NCI-H2029 treated with DMSO at 0.1 percent for 48 hours (cell line): Measurements from ENCODE around the gene CELF4.

ENCODE experiments used
- DNase-seq: peaks from one replicate; lab custom pipeline; 2025; lab: John Stamatoyannopoulos, UW

Gene CELF4

DNA sequence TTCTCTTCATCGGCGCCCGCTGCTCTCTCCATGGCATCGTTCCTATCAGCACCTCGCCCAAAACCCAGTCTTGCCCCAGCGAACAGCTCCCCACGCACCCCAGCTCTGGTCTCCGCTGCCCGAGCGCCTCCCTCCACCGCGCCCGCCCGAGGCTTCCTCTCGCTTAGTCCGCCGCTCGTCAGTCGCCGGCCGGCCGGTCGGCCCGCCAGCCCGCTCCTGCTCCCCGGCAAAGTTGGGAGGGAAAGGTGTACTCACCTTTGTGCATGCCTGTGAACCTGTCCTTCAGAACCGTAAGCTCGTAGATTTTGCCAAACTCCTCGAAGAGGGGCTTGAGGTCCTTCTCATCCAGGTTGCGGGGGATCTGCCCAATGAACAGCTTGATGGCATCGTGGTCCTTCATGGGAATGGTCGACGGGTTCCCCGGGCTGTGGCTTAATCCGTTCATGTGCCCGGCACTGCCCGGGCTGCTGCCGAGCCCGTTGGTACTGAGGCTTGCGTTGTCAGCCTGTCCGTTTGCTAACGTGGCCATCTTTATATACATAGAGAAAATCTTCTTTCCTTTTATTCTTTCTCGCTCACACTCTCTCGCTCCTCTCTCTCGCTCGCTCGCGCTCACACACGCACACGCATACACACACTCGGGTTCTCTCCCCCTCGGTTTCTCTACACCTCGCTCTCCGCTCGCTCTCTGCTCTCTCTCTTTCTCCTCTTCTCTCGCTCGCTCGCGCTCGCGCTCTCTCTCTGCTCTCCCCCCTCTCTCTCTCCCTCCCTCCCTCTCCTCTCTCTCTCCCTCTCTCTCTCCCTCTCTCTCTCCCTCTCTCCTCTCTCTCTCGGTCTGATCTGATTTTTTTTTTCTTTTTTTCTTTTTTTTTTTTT lies at the start of gene CELF4:
Gene CELF4 (minus strand): TSS at position 698 of the 876 bp plus-strand sequence.
- peak; percentile 29 for DNase-seq

DNA sequence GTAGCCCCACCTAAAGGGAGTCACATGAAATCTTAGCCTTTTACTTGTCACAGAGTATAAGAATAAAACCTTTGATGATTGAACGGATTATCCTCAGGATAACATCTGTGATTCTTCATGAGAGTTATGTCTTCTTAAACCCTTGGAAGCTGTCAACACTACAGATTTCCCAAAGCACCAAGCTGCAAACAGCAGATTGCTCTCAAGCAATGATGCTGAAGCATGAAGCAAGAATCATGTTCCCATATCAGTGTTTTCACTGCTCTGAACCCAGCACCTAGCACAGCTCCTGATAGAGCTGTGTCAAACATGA lies 47.6 kb upstream of the CELF4 start:
- no peak for DNase-seq

DNA sequence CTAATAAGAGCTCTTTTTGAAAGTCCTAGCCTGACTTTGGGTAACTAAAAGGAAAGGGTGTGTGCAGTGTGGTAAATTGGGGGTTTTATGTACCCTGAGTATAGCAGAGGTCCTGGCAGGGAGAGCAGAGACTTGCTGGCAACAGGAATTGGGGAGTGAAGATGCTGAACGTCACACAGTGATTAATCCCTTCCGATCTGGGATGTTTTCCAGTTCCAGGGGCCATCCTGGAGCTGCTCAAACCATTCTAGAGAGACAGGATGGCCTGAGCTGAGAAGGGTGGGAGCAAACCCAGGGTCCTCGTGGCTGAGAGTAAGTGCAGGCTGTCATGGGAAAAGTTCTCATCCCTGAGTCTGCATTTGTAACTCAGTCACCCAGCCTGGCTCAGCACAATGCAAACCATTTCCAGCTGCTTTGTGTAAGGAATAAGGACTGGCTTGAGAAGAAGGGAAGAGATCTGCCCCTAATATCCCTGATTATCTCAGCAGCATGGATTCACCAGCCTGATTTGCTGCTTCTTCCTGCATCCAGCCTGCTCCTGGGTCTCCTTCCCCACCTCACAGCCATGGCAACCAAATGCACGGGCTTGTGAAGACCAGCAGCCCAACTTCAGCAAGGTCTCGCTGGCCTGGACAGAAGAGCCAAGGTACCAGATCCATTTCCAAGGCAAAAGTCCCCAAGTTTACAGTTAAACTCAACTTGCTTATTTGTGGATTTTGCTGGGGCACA lies 47.1 kb upstream of the CELF4 start:
- DNase-seq, result no peak

DNA sequence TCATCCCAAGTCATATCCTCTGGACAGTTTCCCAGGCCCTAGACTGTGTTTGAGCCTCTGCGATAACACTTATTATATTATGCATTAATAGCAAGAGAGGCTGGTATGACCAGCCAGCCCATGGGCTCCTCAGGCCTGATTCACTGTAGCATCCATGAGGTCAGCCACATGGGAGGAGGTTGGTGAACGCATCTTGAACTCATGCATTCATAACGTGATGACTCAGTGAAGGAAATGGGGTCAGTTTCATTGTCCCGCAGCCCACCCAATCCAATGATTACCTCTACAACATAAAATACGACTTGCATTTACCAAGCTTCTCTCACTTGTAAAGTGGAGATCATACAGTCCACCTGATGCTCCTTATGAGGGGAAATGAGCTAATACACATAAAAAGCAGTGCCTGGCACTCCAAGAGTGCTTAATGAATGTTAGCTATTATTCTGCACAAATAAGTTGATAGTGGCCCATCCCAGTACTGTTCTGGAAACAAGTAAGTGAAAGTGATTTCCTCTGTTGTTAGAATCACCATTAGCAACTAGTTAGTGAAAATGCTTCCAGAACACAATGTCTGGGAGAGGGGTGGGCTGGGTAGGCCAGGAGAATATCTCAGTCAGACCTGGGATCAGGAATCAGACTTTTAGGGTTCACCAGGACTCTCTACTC lies 46.1 kb upstream of the CELF4 start:
- DNase-seq, result no peak

DNA sequence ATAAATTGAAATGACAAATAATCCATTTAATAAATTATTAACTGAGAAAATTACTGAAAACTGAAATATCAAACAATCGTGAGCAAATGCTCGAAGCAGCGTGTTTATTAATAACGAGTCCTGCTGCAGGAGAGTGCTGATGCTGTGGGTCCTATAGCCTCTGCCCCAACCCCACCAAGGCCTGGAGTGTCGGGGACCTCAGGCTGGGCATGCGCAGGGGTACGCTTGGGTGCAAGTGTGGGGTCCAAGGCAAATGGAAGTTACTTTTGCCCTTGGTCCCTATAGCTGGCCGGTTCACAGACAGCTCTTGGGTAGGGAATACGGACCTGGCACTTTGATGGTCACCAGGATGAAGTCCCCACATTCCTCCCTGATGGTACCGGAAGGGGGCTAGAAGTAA lies 43.3 kb upstream of the CELF4 start:
- no peak for DNase-seq

DNA sequence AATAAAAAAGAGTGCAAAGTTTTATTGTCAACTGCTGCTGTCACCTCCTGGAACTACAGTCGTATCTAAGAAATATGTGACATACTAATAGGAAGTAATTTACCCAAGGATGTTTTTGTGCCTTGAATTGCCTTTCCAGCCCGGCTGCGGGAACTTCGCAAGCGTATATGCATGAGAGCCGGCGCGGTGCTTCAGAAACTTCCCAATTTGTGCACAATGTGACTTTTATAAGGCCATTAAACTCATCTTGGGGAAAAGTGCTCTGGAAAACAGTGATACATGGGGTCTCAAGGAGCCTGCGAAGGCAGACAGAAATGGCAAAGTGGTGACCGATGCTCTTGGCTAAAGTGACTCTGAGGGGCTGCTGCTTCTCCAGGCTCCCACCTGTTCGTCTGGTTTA lies 41.7 kb upstream of the CELF4 start:
- DNase-seq, result no peak

DNA sequence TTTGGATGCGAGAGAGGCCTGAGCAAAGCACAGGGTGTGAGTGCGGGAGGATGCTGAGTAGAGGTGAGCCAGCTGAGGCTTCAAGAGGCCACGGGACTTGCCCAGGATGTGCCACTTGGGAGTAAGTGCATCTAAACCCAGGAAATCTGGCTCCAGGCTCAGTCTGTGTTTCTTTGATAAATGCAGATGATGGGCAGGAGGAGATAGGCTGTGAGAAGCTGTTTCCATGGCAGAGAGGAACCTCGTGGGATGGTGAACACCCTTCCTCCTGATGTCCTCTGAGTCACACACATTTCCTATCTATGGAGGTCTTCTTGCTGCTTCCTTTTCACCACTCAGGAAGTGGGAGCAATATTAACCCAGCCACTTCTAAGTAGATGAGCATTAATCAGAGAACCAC lies 38.4 kb upstream of the CELF4 start:
- DNase-seq, result no peak

DNA sequence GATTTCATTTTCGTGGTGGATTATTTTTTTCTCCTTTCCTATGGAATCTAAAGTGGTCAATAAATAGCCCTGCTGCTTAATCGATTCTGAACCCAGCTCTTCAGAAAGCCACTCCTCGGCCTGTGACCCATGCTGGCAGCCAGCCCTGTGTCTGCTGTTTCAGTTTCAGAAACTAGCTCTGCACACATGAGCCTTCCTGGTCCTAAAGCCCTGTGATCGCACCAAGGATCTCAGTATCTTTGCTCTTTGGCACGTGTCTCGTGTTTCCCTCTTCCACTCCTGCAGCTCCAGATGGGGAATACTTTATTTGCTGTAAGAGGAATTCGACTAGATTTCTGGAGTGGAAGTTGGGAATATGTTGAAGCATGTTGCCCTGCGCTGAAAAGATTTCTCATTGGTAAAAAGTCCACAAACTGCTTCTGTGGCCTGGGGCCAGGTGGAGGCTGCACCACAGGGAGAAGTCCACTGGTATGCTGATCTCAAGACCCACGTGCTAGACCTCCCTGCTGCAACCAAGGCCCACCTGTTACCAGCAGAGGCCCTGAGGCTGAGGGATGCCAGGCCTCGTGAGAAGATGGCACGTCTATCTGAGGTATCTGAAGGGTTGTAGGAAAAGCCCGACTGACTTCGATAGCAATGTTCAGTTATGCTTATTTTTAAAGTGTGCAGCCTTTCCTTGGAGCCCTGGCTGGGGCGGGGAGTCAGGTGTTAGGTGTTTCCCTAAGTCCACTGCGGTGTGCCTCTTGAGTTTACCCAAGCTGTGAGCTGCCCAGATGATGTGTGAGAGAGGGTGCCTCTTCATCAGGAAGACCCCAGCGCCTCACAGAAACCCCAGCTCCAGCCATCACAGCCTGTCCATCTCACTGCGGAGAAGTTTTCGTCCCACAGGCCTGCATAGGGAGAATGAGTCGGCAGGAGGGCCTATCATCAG lies 33.6 kb upstream of the CELF4 start:
- no peak for DNase-seq

DNA sequence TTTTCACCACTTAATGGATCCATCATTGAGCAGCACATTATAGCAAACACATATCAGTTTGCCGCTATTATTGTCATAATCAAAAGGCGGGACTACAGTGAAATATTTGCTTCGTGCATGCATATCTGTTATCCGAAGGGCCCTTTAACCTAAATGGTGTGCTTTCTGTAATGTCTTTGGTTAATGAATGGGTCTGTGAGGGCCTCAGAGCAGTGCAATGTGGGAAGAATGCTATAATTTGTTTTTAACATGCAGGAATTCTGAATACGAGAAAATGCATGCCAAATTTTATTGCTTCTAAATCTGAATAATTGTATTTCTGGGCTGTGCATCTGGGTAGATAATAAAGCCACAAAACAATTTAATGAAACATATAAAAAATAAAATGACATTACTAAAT lies 32.8 kb upstream of the CELF4 start:
- DNase-seq, result no peak

DNA sequence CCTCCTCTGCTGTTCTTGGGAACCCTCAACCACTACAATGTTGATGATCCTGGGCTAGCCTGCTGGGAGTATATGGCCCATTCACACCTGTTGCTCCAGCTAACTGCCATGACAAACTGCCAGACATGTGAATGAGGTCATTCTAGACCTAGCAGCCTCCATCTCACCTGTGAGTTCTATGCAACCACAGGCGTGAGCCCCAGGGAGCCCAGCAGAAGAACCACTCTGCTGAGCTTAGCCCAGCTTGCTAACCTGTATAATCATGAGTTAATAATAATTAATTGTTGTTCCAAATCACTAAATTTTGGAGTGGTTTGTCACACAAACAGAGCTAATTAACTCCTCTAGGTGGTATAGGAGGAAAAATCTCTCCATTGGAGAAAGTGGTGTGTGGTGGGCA lies 24.7 kb upstream of the CELF4 start:
- no peak for DNase-seq

DNA sequence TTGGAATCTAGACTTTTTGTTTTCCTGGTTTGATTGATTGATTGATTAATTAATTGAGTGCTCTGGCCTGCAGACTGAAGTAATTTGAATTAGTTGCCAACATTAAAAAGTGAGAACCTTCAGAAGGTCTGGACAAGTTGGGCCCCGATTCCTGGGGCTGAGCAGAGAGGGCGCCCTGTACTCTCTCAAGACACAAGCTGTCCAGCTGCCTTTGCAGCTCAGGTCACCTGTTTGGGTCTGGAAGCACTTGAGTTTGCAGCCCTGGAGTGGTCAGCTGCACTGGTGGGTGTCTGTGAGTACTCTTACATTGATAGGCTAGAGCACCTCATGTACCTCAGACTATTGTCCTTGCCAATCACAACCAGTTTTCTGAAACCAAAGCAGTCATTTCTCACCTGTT lies 22.7 kb upstream of the CELF4 start:
- DNase-seq, result no peak

DNA sequence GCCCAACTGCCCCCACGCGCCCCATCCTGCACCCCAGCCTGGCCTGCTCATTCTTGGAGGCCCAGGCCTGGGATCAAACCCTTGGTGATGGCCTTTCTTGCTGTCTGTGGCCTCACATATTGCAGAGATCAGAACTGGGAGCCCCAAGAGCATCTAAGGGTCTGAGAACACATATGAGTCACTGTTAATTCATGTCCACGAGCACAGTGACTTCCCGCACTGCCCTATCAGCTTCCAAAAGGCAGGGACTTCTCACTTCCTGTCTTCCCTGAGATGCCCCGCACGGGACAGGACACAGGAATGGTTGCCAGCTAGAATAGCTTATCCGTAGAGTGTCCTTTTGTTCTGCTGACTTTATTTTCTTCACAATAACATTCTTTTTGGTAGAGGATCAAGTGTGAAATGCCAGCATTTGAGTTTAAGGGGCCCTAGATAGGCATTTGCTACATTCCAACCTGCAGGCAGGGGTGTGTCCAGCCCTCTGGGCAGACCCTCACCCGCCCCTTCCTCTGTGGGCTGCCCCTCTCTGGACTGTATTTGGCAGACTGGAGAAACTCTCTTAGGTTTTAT lies 21.1 kb upstream of the CELF4 start:
- DNase-seq, result no peak

DNA sequence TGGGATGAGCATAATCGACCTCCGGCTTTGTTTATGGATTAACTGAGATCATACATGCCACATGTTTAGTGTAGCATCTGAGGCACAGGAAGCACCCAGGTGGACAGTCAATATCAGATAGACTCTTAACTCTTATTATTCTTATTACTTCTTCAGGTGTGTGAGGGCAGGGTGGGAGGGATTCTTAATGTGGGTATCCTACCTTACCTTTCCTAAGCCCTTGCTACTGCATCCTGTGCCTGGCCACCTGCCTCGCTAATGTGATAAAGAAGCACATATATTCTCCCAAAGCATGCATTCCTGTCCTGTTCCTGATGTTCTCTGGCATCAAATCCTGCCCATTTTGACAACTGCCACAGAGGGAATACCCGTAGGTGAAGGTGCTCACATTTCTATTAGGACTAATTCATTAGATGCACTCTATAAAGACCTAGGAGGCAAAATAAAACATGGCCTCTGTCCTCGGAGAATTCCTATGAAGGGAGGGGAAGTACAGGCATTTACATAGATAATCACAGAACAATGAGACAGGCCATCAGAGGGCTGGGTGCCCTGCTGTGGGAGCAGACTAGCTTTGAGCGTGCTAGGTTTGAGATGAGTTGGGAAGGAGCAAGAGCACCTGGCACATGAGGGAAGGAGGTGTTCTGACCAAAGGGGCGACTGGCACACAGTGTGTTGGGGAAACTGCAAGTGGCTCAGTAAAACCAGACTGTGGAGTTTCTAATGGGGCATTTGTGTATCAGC lies 19.5 kb upstream of the CELF4 start:
- DNase-seq, result no peak

DNA sequence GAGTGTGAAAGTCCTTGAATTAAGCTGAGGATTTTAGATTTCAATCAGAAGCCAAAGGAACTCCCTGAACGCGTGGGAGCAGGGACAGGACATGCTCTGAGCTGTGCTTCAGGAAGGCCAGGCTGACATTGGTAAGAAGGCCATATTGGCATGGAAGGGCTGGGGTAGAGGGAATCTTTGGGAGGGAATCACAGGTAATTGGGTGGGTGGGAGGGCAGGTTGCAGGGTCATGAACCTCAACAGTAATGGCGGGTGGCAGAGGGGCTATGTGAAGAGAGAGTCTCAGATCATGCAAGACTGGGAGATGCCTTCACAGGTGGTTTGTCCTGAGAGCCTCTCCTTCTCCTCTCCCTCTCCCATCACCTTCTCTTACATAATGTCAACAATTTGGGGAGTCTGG lies 18.6 kb upstream of the CELF4 start:
- no peak for DNase-seq

DNA sequence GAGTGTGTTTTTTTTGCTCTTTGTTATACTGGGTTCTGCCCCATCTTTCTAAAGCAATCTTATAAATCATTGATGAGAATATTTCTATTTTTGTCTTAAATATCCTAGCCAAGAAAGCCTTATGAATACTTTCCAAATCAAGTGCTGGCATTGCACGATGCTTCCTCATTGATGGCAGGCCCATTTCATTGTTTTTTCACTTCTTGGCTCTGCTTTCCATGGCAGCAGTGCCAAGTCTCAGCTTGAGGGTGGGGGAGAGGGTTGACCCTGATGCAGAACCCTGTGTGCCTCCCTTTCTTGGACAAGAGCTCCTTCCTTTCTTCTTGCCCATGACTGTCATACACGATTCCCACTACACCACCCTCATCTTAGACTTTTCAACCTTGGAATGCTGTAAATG lies 16.7 kb upstream of the CELF4 start:
- no peak for DNase-seq

DNA sequence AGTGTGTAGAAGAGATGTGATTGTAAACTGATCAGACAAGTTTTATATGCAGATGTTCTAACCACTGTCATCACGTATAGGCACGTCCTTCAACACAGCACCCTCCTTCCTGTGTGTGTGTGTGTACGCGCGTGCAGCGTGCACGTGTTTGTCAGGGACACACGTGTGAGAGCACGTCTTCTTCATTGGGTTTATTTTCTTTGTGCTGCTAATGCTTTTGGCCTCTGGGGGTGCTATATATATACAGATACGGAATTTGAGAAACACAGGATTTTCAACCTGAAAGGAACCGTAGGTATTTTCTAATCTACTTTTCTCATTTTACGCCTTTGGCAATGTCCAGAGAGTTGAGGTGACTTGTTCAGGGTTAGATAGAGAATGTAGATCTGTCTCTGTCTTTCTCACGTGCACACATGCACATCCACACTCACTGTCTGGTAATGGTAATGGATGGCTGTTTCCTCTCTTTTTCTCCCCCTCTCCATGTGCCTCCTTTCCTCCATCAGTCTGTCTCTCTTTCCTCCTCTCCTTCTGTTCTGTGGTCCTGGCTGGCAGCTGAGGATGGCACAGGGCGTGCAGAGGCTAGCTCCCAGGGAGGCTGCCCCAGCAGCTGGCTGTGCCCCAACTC lies 13.4 kb upstream of the CELF4 start:
- DNase-seq, result no peak

DNA sequence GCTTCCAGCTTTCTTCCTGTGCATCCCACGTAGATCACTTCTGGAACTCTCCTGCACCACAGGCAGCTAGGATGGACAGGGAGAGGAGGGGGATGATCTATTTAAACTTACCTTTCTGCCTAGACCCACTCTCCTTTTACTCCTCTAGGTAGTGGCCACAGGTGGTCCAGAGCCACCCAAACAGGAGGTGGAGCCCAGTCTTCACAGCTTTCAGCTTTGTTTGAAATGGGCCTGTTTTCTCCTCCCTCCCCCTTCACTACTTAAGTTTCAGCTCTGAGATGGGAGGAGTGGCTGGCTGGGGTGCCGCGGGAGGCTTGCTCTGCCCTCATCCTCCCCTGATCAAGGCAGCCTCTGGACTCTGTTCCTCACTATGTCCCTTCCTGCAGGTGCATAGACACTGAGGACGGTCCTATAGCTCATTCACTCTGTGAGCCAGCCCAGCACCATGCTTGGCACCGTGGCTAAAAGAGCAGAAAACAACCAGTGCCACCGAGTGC lies 12.6 kb upstream of the CELF4 start:
- no peak for DNase-seq

DNA sequence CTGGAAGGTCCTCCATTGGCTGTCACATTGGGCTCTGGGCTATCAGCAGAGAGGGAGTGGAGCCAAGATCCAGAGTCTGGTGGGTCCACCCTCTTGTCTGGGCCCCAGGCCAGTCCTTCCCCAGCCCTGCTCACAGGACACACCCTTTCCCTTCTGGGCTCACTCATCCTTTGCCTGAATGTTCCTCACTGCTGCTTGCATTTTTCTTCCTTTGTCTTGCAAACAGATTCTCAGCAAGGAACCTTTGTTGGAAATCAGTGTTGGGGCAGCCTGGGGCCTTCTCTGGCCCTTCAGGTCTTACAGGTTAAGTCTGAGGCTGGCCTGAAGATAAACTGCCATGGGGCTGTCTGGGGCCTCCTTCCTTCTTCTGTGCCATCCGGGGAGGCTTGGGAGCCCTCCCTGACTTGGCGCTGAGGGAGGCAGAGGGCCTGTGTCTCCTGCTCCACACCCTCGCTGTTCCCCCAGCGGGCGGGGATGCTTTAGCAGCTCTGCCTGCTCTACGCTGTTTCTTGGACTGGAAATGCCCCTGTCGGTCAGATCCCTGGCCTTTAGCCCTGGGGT lies 11.5 kb upstream of the CELF4 start:
- no peak for DNase-seq

DNA sequence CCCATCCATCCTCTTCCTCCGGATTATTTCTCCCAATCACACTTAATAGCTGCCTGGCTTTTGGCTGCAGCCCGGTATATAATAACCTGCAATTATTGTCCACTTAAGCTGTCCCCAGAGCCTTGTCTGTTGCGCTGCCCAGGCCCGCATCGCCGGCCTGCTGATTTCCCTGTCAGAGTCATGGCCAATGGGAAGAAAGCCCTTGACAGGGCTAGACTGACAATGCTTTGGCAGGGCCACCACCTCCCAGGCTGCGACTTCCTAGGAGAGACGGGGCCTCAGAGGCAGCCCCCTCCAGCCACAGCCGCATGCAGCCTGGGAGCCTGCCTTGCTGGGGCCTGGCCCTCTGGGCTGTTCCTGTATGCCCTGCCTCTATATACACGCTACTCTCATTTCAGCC lies 10.0 kb upstream of the CELF4 start:
- DNase-seq, result no peak

DNA sequence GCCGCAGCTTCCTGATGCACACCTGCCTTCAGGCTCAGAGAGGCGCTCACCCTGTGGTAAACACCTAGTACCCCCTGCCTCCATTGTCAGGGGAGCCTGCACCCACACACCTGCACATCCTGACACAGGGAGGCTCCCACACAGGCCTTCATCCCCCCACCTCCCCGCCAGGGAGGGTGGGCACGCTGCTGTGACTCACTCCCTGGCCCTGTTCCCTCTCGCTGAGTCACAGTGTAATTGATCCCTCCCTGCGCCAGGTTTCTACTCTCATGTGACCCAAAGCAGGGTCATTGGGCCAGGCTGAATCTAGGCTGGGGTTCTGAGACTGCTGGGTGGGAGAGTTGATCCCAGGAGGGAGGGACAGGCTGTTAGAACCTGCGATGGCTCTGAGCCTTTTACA lies 8.5 kb upstream of the CELF4 start:
- DNase-seq, result no peak
